SKM-1 treated with dmso at 0.1 percent for 144 hours (cell line): ENCODE data around the gene CD79A.

Source experiments
- DNase-seq: peaks from one replicate; lab custom pipeline; 2025; ENCODE audit not compliant: unreplicated experiment; lab: John Stamatoyannopoulos, UW

Gene CD79A

GRCh38 chr19:41876847-41877832 is at the start of gene CD79A:
Gene CD79A (plus strand): TSS chr19:41877279. CDS start chr19:41877305, 26 bp downstream.
- peak; percentile 78 for DNase-seq

DNA sequence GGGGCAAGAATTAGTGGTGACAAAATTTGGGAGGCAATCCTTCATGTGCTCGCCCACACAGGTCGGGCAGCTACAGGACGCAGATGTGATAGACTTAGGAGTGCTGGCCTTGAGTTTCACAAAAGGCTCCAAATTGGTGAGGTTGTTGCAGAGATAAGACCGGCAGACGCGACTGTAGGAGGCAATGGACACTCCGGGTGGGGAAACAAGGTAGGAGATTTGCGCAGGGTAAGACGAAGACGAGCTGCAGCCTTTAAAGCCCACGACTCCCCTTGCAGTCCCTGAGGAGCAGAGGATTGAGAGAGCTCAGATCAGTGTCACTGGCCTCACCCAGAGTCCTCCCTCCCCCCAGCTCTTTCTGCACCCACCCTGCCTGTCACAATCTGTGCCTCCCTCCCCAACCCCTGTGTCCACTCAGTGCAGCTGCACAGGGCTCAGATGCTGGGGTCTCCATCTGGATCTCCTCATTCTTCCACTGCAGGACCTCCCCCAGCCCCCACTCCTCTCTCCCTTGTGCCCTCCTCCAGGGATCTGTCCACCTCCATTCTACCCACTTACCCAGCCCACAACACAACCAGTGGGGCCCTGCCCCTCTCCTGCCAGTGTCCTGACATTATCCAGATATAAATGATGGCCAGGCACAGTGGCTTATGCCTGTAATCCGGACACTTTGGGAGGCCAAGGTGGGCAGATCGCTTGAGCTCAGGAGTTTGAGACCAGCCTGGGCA is 38.9 kb upstream of the CD79A start:
- no peak for DNase-seq

DNA sequence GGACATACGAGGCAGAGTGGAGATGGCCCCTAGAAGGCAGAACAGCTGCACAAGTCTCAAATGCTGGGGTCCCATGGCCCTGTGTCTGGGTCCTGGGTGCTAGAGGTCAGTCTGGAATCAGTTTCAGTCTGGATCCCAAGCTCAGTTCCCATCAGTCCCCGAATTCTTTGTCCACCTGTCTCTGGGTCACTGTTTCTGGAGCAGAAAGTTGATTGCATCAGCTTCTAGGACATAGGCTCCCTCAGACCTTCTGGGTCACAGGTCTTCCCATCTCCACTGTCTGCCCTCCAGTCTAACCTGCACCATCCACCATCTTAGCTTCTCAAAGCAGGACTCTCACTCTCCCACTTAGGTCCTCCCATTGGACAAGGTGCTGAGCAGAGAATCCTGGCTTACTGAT is 37.9 kb upstream of the CD79A start:
- DNase-seq: no peak

- no peak for DNase-seq
Observed at GRCh38 chr19:41843371-41843770, 33.7 kb upstream of the CD79A start.

GRCh38 chr19:41844601-41845000 is 32.5 kb upstream of the CD79A start, which contains the start of gene LYPD4:
Gene LYPD4 (minus strand): TSS chr19:41844683. CDS start chr19:41839285, 5,398 bp downstream.
- no peak for DNase-seq

GRCh38 chr19:41845001-41845050 is 32.3 kb upstream of the CD79A start, which contains the start of gene DMRTC2:
Gene DMRTC2 (plus strand): TSS chr19:41845042. CDS start chr19:41847429, 2,387 bp downstream.
- DNase-seq: no peak

DNA sequence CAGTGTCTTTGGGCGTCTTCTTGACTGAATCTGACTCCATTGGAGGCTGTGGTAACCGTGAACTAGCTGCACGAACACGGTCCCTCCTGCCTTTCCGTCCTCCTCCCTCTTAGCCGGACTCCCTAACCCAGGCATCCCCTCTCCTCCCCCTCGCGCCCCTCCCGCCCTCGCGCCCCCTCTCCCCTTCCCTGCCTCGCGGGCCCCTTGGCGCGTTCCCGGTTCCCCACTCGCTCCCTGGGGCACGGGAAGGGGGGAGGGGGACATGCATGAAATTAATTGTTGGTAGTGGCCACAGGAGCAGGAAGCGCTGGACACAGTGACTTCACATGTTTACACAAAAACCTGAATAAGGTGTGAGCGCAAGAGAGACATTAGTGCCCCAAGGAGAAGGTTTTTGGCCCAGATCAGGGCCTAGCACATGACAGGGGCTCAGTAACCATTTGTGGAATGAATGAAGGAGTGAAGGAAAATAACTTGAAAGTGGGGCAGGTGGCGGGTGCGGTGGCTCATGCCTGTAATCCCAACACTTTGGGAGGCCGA is 32.0 kb upstream of the CD79A start:
- DNase-seq: no peak

DNA sequence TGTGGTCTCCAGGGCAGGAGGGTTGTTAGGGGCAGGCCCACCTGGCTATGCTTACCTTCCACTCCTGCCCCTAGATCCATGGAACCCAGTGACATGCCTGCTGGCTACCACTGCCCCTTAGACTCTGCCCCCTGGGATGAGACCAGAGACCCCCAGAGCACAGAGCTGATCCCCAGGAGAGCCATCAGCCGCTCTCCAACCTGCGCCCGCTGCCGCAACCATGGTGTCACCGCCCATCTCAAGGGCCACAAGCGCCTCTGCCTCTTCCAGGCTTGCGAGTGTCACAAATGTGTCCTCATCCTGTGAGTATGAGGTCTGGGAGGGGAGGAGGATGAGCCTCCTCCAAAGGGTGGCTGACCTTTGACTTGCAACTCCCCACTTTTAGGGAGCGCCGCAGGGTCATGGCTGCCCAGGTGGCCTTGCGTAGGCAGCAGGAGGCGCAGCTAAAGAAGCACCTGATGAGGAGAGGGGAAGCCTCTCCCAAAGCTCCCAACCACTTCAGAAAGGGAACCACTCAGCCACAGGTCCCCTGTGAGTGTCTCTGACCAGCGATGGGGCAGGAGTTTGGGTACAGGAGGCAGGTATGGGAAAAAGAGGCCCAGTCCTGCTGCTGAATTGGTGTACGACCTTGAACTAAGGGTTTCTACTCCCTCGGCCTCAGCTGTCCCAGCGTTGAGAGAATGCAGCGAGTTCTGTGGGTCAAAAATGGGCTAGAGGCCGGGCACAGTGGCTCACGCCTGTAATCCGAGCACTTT is 29.6 kb upstream of the CD79A start:
- DNase-seq: no peak

GRCh38 chr19:41848666-41849065 is 28.4 kb upstream of the CD79A start:
- no peak for DNase-seq

- DNase-seq: no peak
Observed at GRCh38 chr19:41849067-41849466, 28.0 kb upstream of the CD79A start.

- DNase-seq: no peak
Observed at GRCh38 chr19:41850381-41850780, 26.7 kb upstream of the CD79A start.

- DNase-seq: no peak
Observed at GRCh38 chr19:41851456-41851855, 25.6 kb upstream of the CD79A start.

GRCh38 chr19:41853344-41853743 is 23.7 kb upstream of the CD79A start:
- DNase-seq: no peak

DNA sequence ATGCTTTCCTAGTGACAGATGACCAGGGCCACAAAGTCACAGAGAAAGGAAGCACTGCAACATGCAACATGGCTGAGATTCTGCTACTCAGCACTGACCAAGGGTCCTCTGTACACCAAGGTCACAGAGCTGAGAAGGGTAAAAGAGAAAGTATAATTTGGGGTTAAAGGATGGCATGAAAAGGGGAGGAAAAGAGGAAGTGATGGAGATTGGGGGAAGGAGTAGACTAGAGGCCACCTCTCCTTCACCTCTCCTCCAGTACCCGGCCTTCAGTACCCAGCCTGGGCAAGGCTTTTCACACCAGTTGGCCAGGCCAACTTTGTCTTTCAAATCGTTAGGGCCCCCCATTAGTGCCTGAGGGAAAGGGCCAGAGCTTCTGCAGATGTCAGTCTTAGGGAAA is 23.3 kb upstream of the CD79A start:
- DNase-seq: no peak

DNA sequence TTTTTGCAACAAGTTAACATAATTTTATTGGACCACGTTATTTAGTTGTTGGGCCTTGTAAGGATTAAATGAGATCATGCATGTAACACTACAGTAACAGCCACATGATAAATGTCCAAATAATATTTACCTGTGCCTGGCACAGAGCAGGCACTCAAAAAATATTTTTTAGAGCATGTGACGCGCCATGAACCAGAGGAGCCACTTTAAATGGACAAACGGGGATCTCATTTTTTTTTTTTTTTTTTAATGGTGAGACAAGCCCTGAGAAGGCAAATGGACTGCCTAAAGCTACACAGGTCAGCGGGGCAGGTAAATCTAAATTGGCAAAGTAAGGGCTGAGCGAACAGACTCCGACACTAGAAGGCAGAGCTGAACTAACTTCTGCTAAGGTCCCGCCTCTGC is 17.9 kb upstream of the CD79A start:
- no peak for DNase-seq

- peak; percentile 88 for DNase-seq
Observed at GRCh38 chr19:41859618-41860418, 17.3 kb upstream of the CD79A start, which contains the start of gene RPS19. Gene RPS19 (plus strand): TSS chr19:41860255. CDS start chr19:41860775, 520 bp downstream.

- DNase-seq: no peak
Observed at GRCh38 chr19:41860419-41861115, 16.5 kb upstream of the CD79A start.

DNA sequence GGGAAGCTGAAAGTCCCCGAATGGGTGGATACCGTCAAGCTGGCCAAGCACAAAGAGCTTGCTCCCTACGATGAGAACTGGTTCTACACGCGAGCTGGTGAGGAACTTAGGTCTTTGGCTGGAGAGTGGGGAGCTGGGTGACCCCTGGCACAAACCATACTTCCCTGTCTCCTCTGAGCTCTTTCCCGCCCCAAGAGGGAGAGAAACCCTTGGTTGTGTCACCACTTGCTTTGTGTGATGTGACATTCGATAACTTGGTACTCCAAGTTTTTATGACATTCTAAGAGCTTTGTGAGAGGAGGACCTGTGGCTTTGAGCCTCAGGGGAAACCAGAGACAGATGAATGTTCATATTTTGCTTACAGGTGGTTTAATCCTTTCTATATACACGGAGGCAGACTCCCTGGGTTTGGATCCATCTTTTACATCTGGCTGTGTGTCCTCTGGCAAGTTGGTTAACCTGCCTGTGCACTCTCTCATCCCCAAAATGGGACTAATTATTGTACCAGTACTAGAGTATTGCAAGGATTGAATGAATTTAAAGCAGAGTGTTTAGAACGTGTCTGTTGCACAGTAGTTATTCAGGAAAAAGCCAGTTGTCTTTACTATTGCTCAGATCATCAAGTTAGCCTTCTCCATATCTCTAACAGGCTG is 15.8 kb upstream of the CD79A start:
- DNase-seq: no peak

DNA sequence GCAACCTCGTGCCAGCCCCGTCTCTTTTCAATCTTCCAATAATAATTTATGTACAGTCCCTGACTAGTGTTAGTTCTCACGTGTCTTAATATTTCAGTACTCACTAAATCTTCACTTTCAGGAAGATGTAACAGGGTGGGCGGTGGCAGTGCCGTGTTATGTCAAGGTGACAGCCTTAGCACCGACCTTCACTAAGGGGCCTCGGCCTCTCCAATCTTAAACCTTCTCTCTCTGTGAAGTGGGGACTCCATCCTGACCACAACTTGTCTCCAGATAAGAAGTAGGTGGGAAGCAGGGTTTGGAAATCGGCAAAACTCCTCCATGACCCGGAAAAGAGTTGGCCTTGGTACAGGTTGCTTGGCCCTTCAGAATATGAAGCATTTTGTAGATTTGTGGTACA is 15.2 kb upstream of the CD79A start:
- DNase-seq: no peak
